ENCODE measurements around the gene RAD51B. TPM values are rescaled to one million over a fixed set of nuclear protein-coding genes. Genes with fewer than 3 reads are reported as not detected.

RAD51B gene
- total RNA-seq, 5 donors from 2014 or later (not counting 1 experiment from before 2014, with no cell fraction given): 25.4 to 47.9 (median 30.0) TPM

- CTCF ChIA-PET: no interaction called here
- DNase-seq: no peak
- POLR2A ChIA-PET: no interaction called here
Observed at GRCh38 chr14:68714991-68715924, 895.7 kb downstream of the RAD51B start.

GRCh38 chr14:68716698-68717097, 897.1 kb downstream of the RAD51B start:
- DNase-seq: no peak
- H3K4me1 Mint-ChIP-seq: peaks cover 57 to 60% (median 59%) of the 10 kb centered on the region in 3 donors
- H3K27me3 ChIP-seq (replicated peaks in 1 of 2; ENCODE audit: control insufficient read depth in 2 of 2, extremely low read depth in 1 of 2, insufficient read depth in 2 of 2, low read length in 1 of 2): no peaks in the 10 kb centered on the region
- ChIA-PET CTCF (interaction anchor here in 1 of 2 donors (0.8 kb wide), 1 partner anchor 22 kb away, joined by 4 read pairs; no protein-coding TSS in a partner anchor), POLR2A (no interaction called here)
- no peak overlapping the region for H3K4me3 ChIP-seq (ENCODE audit: control insufficient read depth in 1 of 2, extremely low read depth in 1 of 2, low read length in 1 of 2)
- no peaks in the 10 kb centered on the region for H3K36me3 ChIP-seq (ENCODE audit: control insufficient read depth in 2 of 2, extremely low read depth in 1 of 2, insufficient read depth in 1 of 2, low read length in 1 of 2)
- H3K9me3 ChIP-seq: no peaks in the 10 kb centered on the region
- no peak overlapping the region for H3K27ac Mint-ChIP-seq
- peaks cover 17 to 29% of the 10 kb centered on the region in 2 experiments for H3K4me1 ChIP-seq (ENCODE audit: control insufficient read depth in 1 of 2, extremely low read depth in 1 of 2, insufficient read depth in 2 of 2, low read length in 2 of 2)
- no peaks in the 10 kb centered on the region for H3K27me3 Mint-ChIP-seq
- H3K4me3 Mint-ChIP-seq: no peak overlapping the region
- no peaks in the 10 kb centered on the region for H3K36me3 Mint-ChIP-seq
- no peak for ATAC-seq (replicated peaks in 1 of 4)
- peaks cover 0 to 17% (median 4%) of the 10 kb centered on the region in 3 donors for H3K9me3 Mint-ChIP-seq
- WGBS (ENCODE audit: insufficient coverage): 100% methylated on average over 3 of the region's 4 CpGs
- H3K27ac ChIP-seq (ENCODE audit: low read length): no peak overlapping the region

More at GRCh38 chr14:68714991-68715924, 895.7 kb downstream of the RAD51B start:
- H3K36me3 Mint-ChIP-seq: no peaks in the 10 kb centered on the region
- Histone ChIP-seq H3K36me3 (ENCODE audit: control insufficient read depth in 2 of 2, extremely low read depth in 1 of 2, insufficient read depth in 1 of 2, low read length in 1 of 2) (no peaks in the 10 kb centered on the region), H3K27me3 (replicated peaks in 1 of 2; ENCODE audit: control insufficient read depth in 2 of 2, extremely low read depth in 1 of 2, insufficient read depth in 2 of 2, low read length in 1 of 2) (no peaks in the 10 kb centered on the region), H3K27ac (ENCODE audit: low read length) (no peak overlapping the region), H3K9me3 (no peaks in the 10 kb centered on the region), H3K4me3 (ENCODE audit: control insufficient read depth in 1 of 2, extremely low read depth in 1 of 2, low read length in 1 of 2) (no peak overlapping the region), H3K4me1 (ENCODE audit: control insufficient read depth in 1 of 2, extremely low read depth in 1 of 2, insufficient read depth in 2 of 2, low read length in 2 of 2) (peaks cover 20 to 40% of the 10 kb centered on the region in 2 experiments)
- 83% methylated on average over 2 of the region's 7 CpGs for WGBS (ENCODE audit: insufficient coverage)
- H3K4me1 Mint-ChIP-seq: peaks cover 61 to 65% (median 63%) of the 10 kb centered on the region in 3 donors
- H3K27me3 Mint-ChIP-seq: no peaks in the 10 kb centered on the region
- H3K27ac Mint-ChIP-seq: peak overlapping the region in 1 of 2 donors; percentile 6
- ATAC-seq (replicated peaks in 1 of 4): no peak
- H3K9me3 Mint-ChIP-seq: peaks cover 0 to 11% (median 4%) of the 10 kb centered on the region in 3 donors
- H3K4me3 Mint-ChIP-seq: no peak overlapping the region

- POLR2A ChIA-PET: interaction anchor here in 1 of 2 donors (0.6 kb wide), 1 partner anchor 36 kb away, joined by 6 read pairs; no protein-coding TSS in a partner anchor
- no peaks in the 10 kb centered on the region for H3K36me3 ChIP-seq (ENCODE audit: control insufficient read depth in 2 of 2, extremely low read depth in 1 of 2, insufficient read depth in 1 of 2, low read length in 1 of 2)
- DNase-seq (peak in 2 of 35 experiments; percentile 10 to 22), ATAC-seq (replicated peaks in 1 of 4) (peak in 1 of 4 experiments; percentile 40)
- peaks cover 3 to 13% of the 10 kb centered on the region in 2 experiments for H3K4me1 ChIP-seq (ENCODE audit: control insufficient read depth in 1 of 2, extremely low read depth in 1 of 2, insufficient read depth in 2 of 2, low read length in 2 of 2)
- CTCF ChIA-PET: interaction anchor here in 1 of 2 donors (2.0 kb wide), 1 partner anchor 71 kb away, joined by 11 read pairs; no protein-coding TSS in a partner anchor
- no peaks in the 10 kb centered on the region for H3K9me3 ChIP-seq
- peaks cover 0 to 17% (median 4%) of the 10 kb centered on the region in 3 donors for H3K9me3 Mint-ChIP-seq
- H3K36me3 Mint-ChIP-seq: no peaks in the 10 kb centered on the region
- no peak overlapping the region for H3K27ac ChIP-seq (ENCODE audit: low read length)
- H3K4me3 ChIP-seq (ENCODE audit: control insufficient read depth in 1 of 2, extremely low read depth in 1 of 2, low read length in 1 of 2): no peak overlapping the region
- H3K27me3 Mint-ChIP-seq: no peaks in the 10 kb centered on the region
- WGBS (ENCODE audit: insufficient coverage): 75% methylated on average over 2 of the region's 8 CpGs
- peaks cover 41 to 44% (median 43%) of the 10 kb centered on the region in 3 donors for H3K4me1 Mint-ChIP-seq
- H3K27ac Mint-ChIP-seq: no peak overlapping the region
- no peaks in the 10 kb centered on the region for H3K27me3 ChIP-seq (replicated peaks in 1 of 2; ENCODE audit: control insufficient read depth in 2 of 2, extremely low read depth in 1 of 2, insufficient read depth in 2 of 2, low read length in 1 of 2)
- no peak overlapping the region for H3K4me3 Mint-ChIP-seq
Observed at GRCh38 chr14:68718023-68718990, 898.7 kb downstream of the RAD51B start.

- no peaks in the 10 kb centered on the region for H3K9me3 ChIP-seq
- ChIA-PET CTCF (interaction anchor here (0.5 to 2.0 kb wide), 4 partner anchors 51 to 306 kb away, joined by 3 to 11 read pairs (median 4); no protein-coding TSS in a partner anchor), POLR2A (interaction anchor here in 1 of 2 donors (0.5 kb wide), 1 partner anchor 103 kb away, joined by 3 read pairs; no protein-coding TSS in a partner anchor)
- H3K4me3 ChIP-seq (ENCODE audit: control insufficient read depth in 1 of 2, extremely low read depth in 1 of 2, low read length in 1 of 2): no peak overlapping the region
- no peaks in the 10 kb centered on the region for H3K27me3 ChIP-seq (replicated peaks in 1 of 2; ENCODE audit: control insufficient read depth in 2 of 2, extremely low read depth in 1 of 2, insufficient read depth in 2 of 2, low read length in 1 of 2)
- Mint-ChIP-seq H3K36me3 (no peaks in the 10 kb centered on the region), H3K27ac (peak overlapping the region; percentile 65 to 75), H3K4me1 (peaks cover 32 to 34% (median 32%) of the 10 kb centered on the region in 3 donors), H3K9me3 (peaks cover 0 to 17% (median 4%) of the 10 kb centered on the region in 3 donors), H3K4me3 (no peak overlapping the region), H3K27me3 (no peaks in the 10 kb centered on the region)
- no CpG with 5 or more reads among the region's 5 CpGs for WGBS (ENCODE audit: insufficient coverage)
- H3K36me3 ChIP-seq (ENCODE audit: control insufficient read depth in 2 of 2, extremely low read depth in 1 of 2, insufficient read depth in 1 of 2, low read length in 1 of 2): no peaks in the 10 kb centered on the region
- H3K4me1 ChIP-seq (ENCODE audit: control insufficient read depth in 1 of 2, extremely low read depth in 1 of 2, insufficient read depth in 2 of 2, low read length in 2 of 2): peaks cover 3 to 6% of the 10 kb centered on the region in 2 experiments
- peak overlapping the region; percentile 2 for H3K27ac ChIP-seq (ENCODE audit: low read length)
- ATAC-seq (replicated peaks in 1 of 4) (peak; percentile 64 to 96 (median 80)), DNase-seq (peak in 1 of 35 experiments; percentile 59)
Observed at GRCh38 chr14:68719634-68720384, 900.2 kb downstream of the RAD51B start.

- no peak overlapping the region for H3K4me3 Mint-ChIP-seq
- no peaks in the 10 kb centered on the region for H3K27me3 ChIP-seq (replicated peaks in 1 of 2; ENCODE audit: control insufficient read depth in 2 of 2, extremely low read depth in 1 of 2, insufficient read depth in 2 of 2, low read length in 1 of 2)
- no CpG with 5 or more reads among the region's 2 CpGs for WGBS (ENCODE audit: insufficient coverage)
- H3K27ac ChIP-seq (ENCODE audit: low read length): no peak overlapping the region
- H3K4me3 ChIP-seq (ENCODE audit: control insufficient read depth in 1 of 2, extremely low read depth in 1 of 2, low read length in 1 of 2): no peak overlapping the region
- DNase-seq (no peak), ATAC-seq (replicated peaks in 1 of 4) (no peak)
- POLR2A ChIA-PET: no interaction called here
- no peaks in the 10 kb centered on the region for H3K9me3 ChIP-seq
- no peak overlapping the region for H3K27ac Mint-ChIP-seq
- CTCF ChIA-PET: no interaction called here
- peaks cover 19 to 26% (median 24%) of the 10 kb centered on the region in 3 donors for H3K4me1 Mint-ChIP-seq
- peaks cover 0 to 17% (median 4%) of the 10 kb centered on the region in 3 donors for H3K9me3 Mint-ChIP-seq
- H3K36me3 Mint-ChIP-seq: no peaks in the 10 kb centered on the region
- no peaks in the 10 kb centered on the region for H3K27me3 Mint-ChIP-seq
- no peaks in the 10 kb centered on the region for H3K36me3 ChIP-seq (ENCODE audit: control insufficient read depth in 2 of 2, extremely low read depth in 1 of 2, insufficient read depth in 1 of 2, low read length in 1 of 2)
- H3K4me1 ChIP-seq (ENCODE audit: control insufficient read depth in 1 of 2, extremely low read depth in 1 of 2, insufficient read depth in 2 of 2, low read length in 2 of 2): peaks cover 3 to 6% of the 10 kb centered on the region in 2 experiments
Observed at GRCh38 chr14:68722186-68722585, 902.6 kb downstream of the RAD51B start.
